Measurements from ENCODE around the gene WDFY4. TPM values are rescaled to one million over a fixed set of nuclear protein-coding genes. Genes with fewer than 3 reads are reported as not detected.

Gene WDFY4
- total and polyA plus RNA-seq, 2 of the 13 experiments (the other 11 are each of a cell fraction or from before 2014, with no cell fraction given), result not detected

DNA sequence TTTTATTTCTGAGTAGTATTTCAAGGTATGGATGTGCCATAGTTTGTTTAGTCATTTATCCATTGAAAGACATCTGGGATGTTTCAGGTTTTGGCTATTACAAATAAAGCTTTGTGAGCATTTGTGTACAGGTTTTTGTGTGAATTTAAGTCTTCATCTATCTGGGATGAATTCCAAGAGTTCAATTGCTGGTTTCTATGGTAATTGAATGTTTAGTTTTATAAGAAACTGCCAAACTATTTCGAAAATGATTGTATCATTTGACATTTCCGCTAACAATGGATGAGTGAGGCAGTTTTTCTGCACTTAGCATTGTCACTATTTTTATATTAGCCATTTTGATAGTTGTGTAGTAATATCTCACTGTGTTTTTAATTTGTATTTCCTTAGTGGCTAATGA is 99.4 kb downstream of the WDFY4 start (continued):
- TF ChIP-seq CEBPZ (IDR thresholded peaks at IDR 0.05; ENCODE audit: low read length), result no peak
- no peak for TF ChIP-seq SRF (IDR thresholded peaks at IDR 0.05; ENCODE audit: low read depth, low read length)
- no peak for TF ChIP-seq SIN3B (IDR thresholded peaks at IDR 0.05; ENCODE audit: low read length)

DNA sequence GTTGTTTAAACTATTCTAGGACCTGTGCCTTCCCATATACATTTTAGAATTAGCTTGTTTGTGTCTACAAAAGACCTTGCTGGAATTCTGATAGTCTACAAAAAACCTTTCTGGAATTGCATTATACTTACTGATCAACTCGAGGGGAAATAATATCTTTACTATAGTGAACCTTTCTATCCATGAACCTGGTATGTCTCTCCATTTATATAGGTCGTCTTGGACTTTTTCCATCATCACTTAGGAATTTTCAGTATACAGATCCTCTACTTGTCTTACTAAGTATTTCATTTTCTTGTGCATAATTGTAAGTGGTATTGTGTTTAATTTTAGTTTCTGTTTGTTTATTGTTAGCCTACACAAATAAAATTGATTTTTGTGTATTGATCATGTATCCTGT is 101.1 kb downstream of the WDFY4 start:
- no peaks in the 10 kb centered on the region for H3K9me3 ChIP-seq (ENCODE audit: low read length)
- H3K9ac ChIP-seq (ENCODE audit: insufficient read depth, low read depth, low read length), result no peak overlapping the region
- no peaks in the 10 kb centered on the region for H3K79me2 ChIP-seq (ENCODE audit: insufficient read depth, low read length)
- no peak overlapping the region for H3K4me3 ChIP-seq (replicated peaks in 1 of 3; ENCODE audit: insufficient read depth in 1 of 3, low read depth in 2 of 3, low read length in 3 of 3)
- in situ Hi-C loops (cut with HindIII; ENCODE audit: extremely low pct_ligation_motif_present, low pct_unique_long_range_greater_than_20kb) (no loop called here), intact Hi-C loops (cut with micrococcal nuclease; ENCODE audit: unreplicated experiment) (no loop called here)
- H3K4me2 ChIP-seq (ENCODE audit: low read depth, low read length), result no peak overlapping the region
- H3K36me3 ChIP-seq (replicated peaks in 1 of 2; ENCODE audit: control insufficient read depth in 1 of 2, insufficient read depth in 2 of 2, low read length in 2 of 2), result no peaks in the 10 kb centered on the region
- H2AFZ ChIP-seq (ENCODE audit: low read length), result no peak overlapping the region
- TF ChIP-seq TMF1 (CRISPR knock-in tag; IDR thresholded peaks at IDR 0.05; ENCODE audit: low read depth) (no peak), HDAC1 (CRISPR knock-in tag; IDR thresholded peaks at IDR 0.05) (no peak), POLR2AphosphoS2 (IDR thresholded peaks at IDR 0.05; ENCODE audit: low read depth, low read length) (no peak), RFX1 (IDR thresholded peaks at IDR 0.05) (no peak), IRX3 (CRISPR knock-in tag; IDR thresholded peaks at IDR 0.05; ENCODE audit: borderline replicate concordance, low read depth) (no peak), REPIN1 (CRISPR knock-in tag; IDR thresholded peaks at IDR 0.05; ENCODE audit: borderline replicate concordance, low read depth) (no peak)
- WGBS (ENCODE audit: low lambda C conversion rate), result 1% methylated on average over 2 of the region's 2 CpGs
- H4K20me1 ChIP-seq (ENCODE audit: insufficient read depth, low read length), result no peaks in the 10 kb centered on the region
- ATAC-seq (no peak), FAIRE-seq (no peak), DNase-seq (ENCODE audit: low spot score) (no peak)
- CTCF ChIA-PET (ENCODE audit: low intra/inter-chr PET ratio, low total read pairs), result no interaction called here
- POLR2A ChIA-PET, result no interaction called here
- no peak overlapping the region for H3K27ac ChIP-seq (ENCODE audit: extremely low read length, insufficient read depth, low read length)
- H3K4me1 ChIP-seq (ENCODE audit: insufficient read depth, low read length), result no peaks in the 10 kb centered on the region
- no TSS peak for BruUV-seq (replicated peaks)
- H3K27me3 ChIP-seq (ENCODE audit: control insufficient read depth in 1 of 2, insufficient read depth in 2 of 2, low read length in 2 of 2), result peaks cover 2 to 18% of the 10 kb centered on the region in 2 experiments; a peak in 1 of 5 replicates

Data from HepG2 (cell line).